SK-N-SH (cell line): ENCODE measurements around the gene FRYL. TPM values are rescaled to one million over a fixed set of nuclear protein-coding genes. Genes with fewer than 3 reads are reported as not detected.

Experiments used
- CTCF ChIA-PET: fragments of 300-600, 350-600 bp; formaldehyde crosslinking; extraction: SDS; loops from one replicate; lab custom pipeline; 2021; lab: Yijun Ruan, JAX
- POLR2A ChIA-PET: fragments of 350-600 bp; sonication (Branson Sonifier 250); formaldehyde crosslinking; extraction: SDS; loops from one replicate; lab custom pipeline; 2020; ENCODE audit warnings: antibody characterized with exemption, inconsistent platforms; lab: Yijun Ruan, JAX
- DNase-seq: peaks from one replicate; pipeline ENCODE4 v3.0.0; 2012
- H2AFZ ChIP-seq: fragments of 200-600 bp; sonication (generic); 2 replicates; pipeline ENCODE4 v1.8.1; 2016; ENCODE audit warnings: antibody characterized with exemption, mild to moderate bottlenecking, low read depth
- H3F3A ChIP-seq: fragments of 200-600 bp; sonication (generic); replicated peaks from 2 replicates; pipeline ENCODE3; 2016; ENCODE audit warnings: antibody characterized with exemption, mild to moderate bottlenecking; ENCODE audit not compliant: insufficient read depth
- H3K27ac ChIP-seq, 2 experiments: fragments of 200-500 bp in 1 of 2; fragments of 200-600 bp in 1 of 2; sonication (Bioruptor generic) in 1 of 2; sonication (generic), shearing (Covaris generic) in 1 of 2; 2 replicates each; pipeline versions ENCODE4 v1.5.1 to v1.6.1; 2014 to 2016; ENCODE audit warnings: low read depth in 2 of 2, inconsistent platforms in 1 of 2, low read length in 1 of 2, mild to moderate bottlenecking in 1 of 2, mixed read lengths in 1 of 2
- H3K27me3 ChIP-seq: fragments of 200-600 bp; sonication (generic), shearing (Covaris generic); 2 replicates; pipeline ENCODE4 v1.6.1; 2016; ENCODE audit warnings: mixed run types; ENCODE audit not compliant: insufficient read depth
- H3K36me3 ChIP-seq, 2 experiments: fragments of 200-500 bp in 1 of 2; fragments of 200-600 bp in 1 of 2; sonication (Bioruptor generic) in 1 of 2; sonication (generic) in 1 of 2; replicated peaks in 1 of 2; 2 replicates each; pipeline versions ENCODE3 to v1.5.1; 2014 to 2016; ENCODE audit warnings: low read length in 1 of 2, mild to moderate bottlenecking in 1 of 2; ENCODE audit not compliant: insufficient read depth in 2 of 2, control insufficient read depth in 1 of 2
- H3K4me1 ChIP-seq, 2 experiments: fragments of 200-500 bp in 1 of 2; fragments of 200-600 bp in 1 of 2; sonication (Bioruptor generic) in 1 of 2; sonication (generic), shearing (Covaris generic) in 1 of 2; 2 replicates each; pipeline versions ENCODE4 v1.5.1 to v1.6.1; 2014 to 2016; ENCODE audit warnings: low read depth in 1 of 2, low read length in 1 of 2, mixed run types in 1 of 2; ENCODE audit not compliant: insufficient read depth in 2 of 2, control insufficient read depth in 1 of 2
- H3K4me2 ChIP-seq: fragments of 200-600 bp; sonication (generic), shearing (Covaris generic); 2 replicates; pipeline ENCODE4 v1.6.1; 2017; ENCODE audit warnings: mixed run types
- H3K4me3 ChIP-seq, 2 experiments: fragments of 200-500 bp in 1 of 2; fragments of 200-600 bp in 1 of 2; sonication (Bioruptor generic) in 1 of 2; sonication (generic), shearing (Covaris generic) in 1 of 2; 2 replicates each; pipeline versions ENCODE4 v1.5.1 to v1.8.1; 2014 to 2016; ENCODE audit warnings: low read depth in 2 of 2, inconsistent platforms in 1 of 2, low read length in 1 of 2, mild to moderate bottlenecking in 1 of 2, mixed read lengths in 1 of 2, moderate library complexity in 1 of 2
- H3K79me2 ChIP-seq: fragments of 200-600 bp; sonication (generic); 2 replicates; pipeline ENCODE4 v1.8.1; 2017; ENCODE audit warnings: mild to moderate bottlenecking; ENCODE audit not compliant: insufficient read depth
- H3K9ac ChIP-seq: fragments of 200-600 bp; sonication (generic); 2 replicates; pipeline ENCODE4 v1.6.1; 2017; ENCODE audit warnings: mixed run types
- H3K9me2 ChIP-seq: fragments of 200-600 bp; sonication (generic); 2 replicates; pipeline ENCODE4 v1.6.1; 2017; ENCODE audit warnings: mixed run types
- H3K9me3 ChIP-seq: fragments of 200-600 bp; sonication (generic); 2 replicates; pipeline ENCODE4 v1.6.1; 2017; ENCODE audit warnings: mixed run types, mild to moderate bottlenecking, moderate library complexity
- H4K20me1 ChIP-seq: fragments of 200-600 bp; sonication (generic); 2 replicates; pipeline ENCODE4 v1.6.1; 2017; ENCODE audit warnings: mild to moderate bottlenecking, mixed run types; ENCODE audit not compliant: insufficient read depth
- CHD2 ChIP-seq: fragments of 150-350 bp; IDR thresholded peaks from 2 replicates; pipeline ENCODE4 v1.6.1; 2018; ENCODE audit warnings: low read length; ENCODE audit not compliant: partially characterized antibody
- CTCF ChIP-seq: fragments of 200-600 bp; sonication (generic); IDR thresholded peaks from 2 replicates; pipeline ENCODE4 v1.6.1; 2017; ENCODE audit warnings: antibody characterized with exemption, mild to moderate bottlenecking, moderate library complexity
- EP300 ChIP-seq, 2 experiments: IDR thresholded peaks; 2 replicates each; pipeline versions ENCODE4 v1.4.0 to v1.6.1; 2012; ENCODE audit warnings: borderline replicate concordance in 1 of 2, low read depth in 1 of 2, low read length in 1 of 2
- FOSL2 ChIP-seq: IDR thresholded peaks from 2 replicates; pipeline ENCODE4 v1.4.0; 2012; ENCODE audit warnings: low read depth, mild to moderate bottlenecking, moderate library complexity, borderline replicate concordance
- FOXJ3 ChIP-seq: sonication (generic); formaldehyde crosslinking; IDR thresholded peaks from 2 replicates; pipeline ENCODE4 v1.5.1; 2020; ENCODE audit warnings: mild to moderate bottlenecking, missing genetic modification reagents
- GATA2 ChIP-seq: sonication (generic); formaldehyde crosslinking; IDR thresholded peaks from 2 replicates; pipeline ENCODE4 v1.5.0; 2020; ENCODE audit warnings: mild to moderate bottlenecking, missing genetic modification reagents
- JUND ChIP-seq: IDR thresholded peaks from 2 replicates; pipeline ENCODE4 v1.4.0; 2012
- MAX ChIP-seq: IDR thresholded peaks from 2 replicates; pipeline ENCODE4 v1.4.0; 2012; ENCODE audit warnings: low read depth
- MEF2A ChIP-seq: IDR thresholded peaks from 2 replicates; pipeline ENCODE4 v1.4.0; 2012; ENCODE audit warnings: low read depth, borderline replicate concordance
- MXI1 ChIP-seq: IDR thresholded peaks from 2 replicates; pipeline ENCODE4 v1.6.1; 2012; ENCODE audit warnings: mild to moderate bottlenecking, low read depth, low read length, improper control_type of control experiment
- NFIC ChIP-seq: IDR thresholded peaks from 2 replicates; pipeline ENCODE4 v1.4.0; 2012; ENCODE audit warnings: borderline replicate concordance
- POLR2AphosphoS5 ChIP-seq: IDR thresholded peaks from 2 replicates; pipeline ENCODE4 v1.6.1; 2012; ENCODE audit warnings: low read depth, low read length
- RCOR1 ChIP-seq: fragments of 150-350 bp; IDR thresholded peaks from 2 replicates; pipeline ENCODE4 v1.6.1; 2017; ENCODE audit warnings: antibody characterized with exemption, low read length
- RFX5 ChIP-seq: IDR thresholded peaks from 2 replicates; pipeline ENCODE4 v1.6.1; 2012; ENCODE audit warnings: mild to moderate bottlenecking, improper control_type of control experiment, low read length
- SIN3A ChIP-seq: IDR thresholded peaks from 2 replicates; pipeline ENCODE4 v1.6.1; 2012; ENCODE audit warnings: low read depth, mild to moderate bottlenecking, low read length, moderate library complexity, borderline replicate concordance
- SMC3 ChIP-seq: IDR thresholded peaks from 2 replicates; pipeline ENCODE4 v1.6.1; 2012; ENCODE audit warnings: low read depth, low read length, improper control_type of control experiment
- TAF1 ChIP-seq: IDR thresholded peaks from 2 replicates; pipeline ENCODE4 v1.6.1; 2012; ENCODE audit warnings: low read depth, mild to moderate bottlenecking, low read length, moderate library complexity, borderline replicate concordance
- TEAD4 ChIP-seq: IDR thresholded peaks from 2 replicates; pipeline ENCODE4 v1.4.0; 2012; ENCODE audit warnings: mild to moderate bottlenecking, borderline replicate concordance; ENCODE audit not compliant: insufficient read depth
- WGBS: methylation state at CpG from one replicate; pipeline ENCODE4 v1.1.6; 2017; ENCODE audit warnings: low lambda C conversion rate; 5-methylcytosine and 5-hydroxymethylcytosine counted together
- polyA plus RNA-seq, 3 experiments: library from polyadenylated mRNA; depleted of rRNA; stranded (reverse); fragments of >200 nt; gene quantifications; 2 replicates each; pipeline ENCODE4 v1.2.3, GENCODE V29; 2012
- TF ChIP-seq, protein P1 (sequence below): fragments of 150-350 bp; IDR thresholded peaks from 2 replicates; pipeline ENCODE4 v1.6.1; 2016; ENCODE audit warnings: mild to moderate bottlenecking, low read depth, low read length
- TF ChIP-seq, protein P2 (sequence below): IDR thresholded peaks from 2 replicates; pipeline ENCODE4 v1.4.0; 2012; ENCODE audit warnings: low read depth, borderline replicate concordance

Gene FRYL
- polyA plus RNA-seq, 1 of the 3 experiments (the other 2 are of a cell fraction) = 8.2 TPM

GRCh38 chr4:48670587-48670986 is 109.5 kb downstream of the FRYL start:
- Histone ChIP-seq H3K9ac (no peak overlapping the region), H3K27me3 (no peaks in the 10 kb centered on the region), H3K36me3 (no peaks in the 10 kb centered on the region), H3K9me3 (no peaks in the 10 kb centered on the region), H3K4me2 (no peak overlapping the region), H3K9me2 (no peaks in the 10 kb centered on the region), H3K79me2 (peaks cover 50% of the 10 kb centered on the region), H3K4me3 (no peak overlapping the region), H3K27ac (no peak overlapping the region), H2AFZ (no peak overlapping the region), H4K20me1 (0 out of 2 replicates have a peak, but pooled peaks cover 8% of the 10 kb centered on the region), H3K4me1 (peaks cover 0 to 5% of the 10 kb centered on the region in 2 experiments; a peak in 1 of 4 replicates), H3F3A (peaks cover 4% of the 10 kb centered on the region)
- WGBS = 84% methylated on average over 1 of the region's 1 CpG
- no peak for TF ChIP-seq FOSL2
- no peak for TF ChIP-seq CTCF
- TF ChIP-seq SIN3A = no peak
- TF ChIP-seq, protein P1, sequence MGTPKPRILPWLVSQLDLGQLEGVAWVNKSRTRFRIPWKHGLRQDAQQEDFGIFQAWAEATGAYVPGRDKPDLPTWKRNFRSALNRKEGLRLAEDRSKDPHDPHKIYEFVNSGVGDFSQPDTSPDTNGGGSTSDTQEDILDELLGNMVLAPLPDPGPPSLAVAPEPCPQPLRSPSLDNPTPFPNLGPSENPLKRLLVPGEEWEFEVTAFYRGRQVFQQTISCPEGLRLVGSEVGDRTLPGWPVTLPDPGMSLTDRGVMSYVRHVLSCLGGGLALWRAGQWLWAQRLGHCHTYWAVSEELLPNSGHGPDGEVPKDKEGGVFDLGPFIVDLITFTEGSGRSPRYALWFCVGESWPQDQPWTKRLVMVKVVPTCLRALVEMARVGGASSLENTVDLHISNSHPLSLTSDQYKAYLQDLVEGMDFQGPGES = no peak
- no peak for TF ChIP-seq GATA2 (CRISPR knock-in tag)
- no peak for TF ChIP-seq FOXJ3 (CRISPR knock-in tag)
- TF ChIP-seq MEF2A = no peak
- no peak for TF ChIP-seq SMC3
- TF ChIP-seq POLR2AphosphoS5 = no peak
- no peak for TF ChIP-seq RFX5
- TF ChIP-seq EP300 (IDR thresholded peaks at IDR 0.05; ENCODE audit: borderline replicate concordance in 1 of 2, low read depth in 1 of 2, low read length in 1 of 2) = no peak
- POLR2A ChIA-PET = no interaction called here
- CTCF ChIA-PET = no interaction called here
- DNase-seq = no peak

DNA sequence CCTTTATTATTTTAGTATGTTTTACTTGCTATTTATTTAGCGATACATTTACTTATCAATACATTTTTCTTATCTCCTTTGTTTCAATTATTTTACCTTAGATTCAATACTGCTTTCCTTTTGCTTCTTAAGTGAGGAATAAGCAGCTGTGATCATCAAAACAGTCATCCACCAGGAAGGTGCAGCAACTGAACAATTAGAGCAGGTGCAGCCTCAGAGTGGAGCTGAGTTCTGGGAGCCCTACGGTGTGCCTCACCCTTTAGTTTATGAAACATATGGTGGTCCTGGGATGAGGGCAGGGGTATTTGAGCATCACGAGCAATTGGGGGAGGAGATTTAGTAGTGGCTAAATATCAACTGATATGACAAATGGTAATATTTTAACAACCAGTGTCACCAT is 111.0 kb downstream of the FRYL start:
- Histone ChIP-seq H3K4me1 (peaks cover 0 to 8% of the 10 kb centered on the region in 2 experiments; a peak in 1 of 4 replicates), H3K36me3 (no peaks in the 10 kb centered on the region), H4K20me1 (0 out of 2 replicates have a peak, but pooled peaks cover 8% of the 10 kb centered on the region), H3K9me3 (no peaks in the 10 kb centered on the region), H3K4me3 (no peak overlapping the region), H3K79me2 (peaks cover 51% of the 10 kb centered on the region), H3K9me2 (no peaks in the 10 kb centered on the region), H3K27ac (no peak overlapping the region), H3K27me3 (no peaks in the 10 kb centered on the region), H2AFZ (no peak overlapping the region), H3K4me2 (no peak overlapping the region), H3F3A (peaks cover 5% of the 10 kb centered on the region), H3K9ac (no peak overlapping the region)
- ChIA-PET CTCF (interaction anchor here (0.6 to 1.2 kb wide), 2 partner anchors 122 to 237 kb away, joined by 3 read pairs; no protein-coding TSS in a partner anchor), POLR2A (no interaction called here)
- DNase-seq = no peak
- WGBS = 98% methylated on average over 3 of the region's 3 CpGs
- no peak for TF ChIP-seq JUND
- TF ChIP-seq, protein P1 = no peak
- no peak for TF ChIP-seq SMC3
- TF ChIP-seq TAF1 = no peak
- no peak for TF ChIP-seq RCOR1
- no peak for TF ChIP-seq GATA2 (CRISPR knock-in tag)
- TF ChIP-seq FOXJ3 (CRISPR knock-in tag) = no peak
- no peak for TF ChIP-seq MAX
- no peak for TF ChIP-seq MXI1
- no peak for TF ChIP-seq NFIC
- no peak for TF ChIP-seq TEAD4
- no peak for TF ChIP-seq CTCF
- no peak for TF ChIP-seq SIN3A
- TF ChIP-seq CHD2 = no peak
- TF ChIP-seq, protein P2, sequence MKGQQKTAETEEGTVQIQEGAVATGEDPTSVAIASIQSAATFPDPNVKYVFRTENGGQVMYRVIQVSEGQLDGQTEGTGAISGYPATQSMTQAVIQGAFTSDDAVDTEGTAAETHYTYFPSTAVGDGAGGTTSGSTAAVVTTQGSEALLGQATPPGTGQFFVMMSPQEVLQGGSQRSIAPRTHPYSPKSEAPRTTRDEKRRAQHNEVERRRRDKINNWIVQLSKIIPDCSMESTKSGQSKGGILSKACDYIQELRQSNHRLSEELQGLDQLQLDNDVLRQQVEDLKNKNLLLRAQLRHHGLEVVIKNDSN = no peak
